Neutrophil (primary cell): ENCODE results near the gene TNFRSF19.

ENCODE experiments used
- H3K27ac ChIP-seq: fragments of 200-600 bp; sonication (generic); 2 replicates; pipeline ENCODE4 v1.5.1; 2016; ENCODE audit warnings: mild to moderate bottlenecking, moderate library complexity
- H3K27me3 ChIP-seq: fragments of 200-600 bp; sonication (generic); 2 replicates; pipeline ENCODE4 v1.6.0; 2016; ENCODE audit warnings: mild to moderate bottlenecking
- H3K36me3 ChIP-seq: fragments of 200-600 bp; sonication (generic); 2 replicates; pipeline ENCODE4 v1.5.1; 2017
- H3K4me1 ChIP-seq, 2 experiments: fragments of 200-600 bp in 1 of 2; sonication (generic) in 1 of 2; 1 replicate in 1 of 2; 2 replicates in 1 of 2; pipeline versions ENCODE4 v1.5.1 to v1.6.1; 2013 to 2016; ENCODE audit warnings: low read depth in 1 of 2, low read length in 1 of 2, mild to moderate bottlenecking in 1 of 2, moderate library complexity in 1 of 2; ENCODE audit not compliant: control insufficient read depth in 1 of 2, insufficient read depth in 1 of 2
- H3K4me3 ChIP-seq, 2 experiments: fragments of 200-600 bp in 1 of 2; sonication (generic) in 1 of 2; 1 replicate in 1 of 2; 2 replicates in 1 of 2; pipeline ENCODE4 v1.5.1; 2013 to 2016; ENCODE audit warnings: low read depth in 1 of 2, low read length in 1 of 2, mild to moderate bottlenecking in 1 of 2, moderate library complexity in 1 of 2
- H3K9me3 ChIP-seq: fragments of 200-600 bp; sonication (generic); 2 replicates; pipeline ENCODE4 v1.5.1; 2016
- CTCF ChIP-seq: fragments of 200-600 bp; sonication (generic); IDR thresholded peaks from 2 replicates; pipeline ENCODE4 v1.5.1; 2016; ENCODE audit warnings: antibody characterized with exemption

The TNFRSF19 gene

DNA sequence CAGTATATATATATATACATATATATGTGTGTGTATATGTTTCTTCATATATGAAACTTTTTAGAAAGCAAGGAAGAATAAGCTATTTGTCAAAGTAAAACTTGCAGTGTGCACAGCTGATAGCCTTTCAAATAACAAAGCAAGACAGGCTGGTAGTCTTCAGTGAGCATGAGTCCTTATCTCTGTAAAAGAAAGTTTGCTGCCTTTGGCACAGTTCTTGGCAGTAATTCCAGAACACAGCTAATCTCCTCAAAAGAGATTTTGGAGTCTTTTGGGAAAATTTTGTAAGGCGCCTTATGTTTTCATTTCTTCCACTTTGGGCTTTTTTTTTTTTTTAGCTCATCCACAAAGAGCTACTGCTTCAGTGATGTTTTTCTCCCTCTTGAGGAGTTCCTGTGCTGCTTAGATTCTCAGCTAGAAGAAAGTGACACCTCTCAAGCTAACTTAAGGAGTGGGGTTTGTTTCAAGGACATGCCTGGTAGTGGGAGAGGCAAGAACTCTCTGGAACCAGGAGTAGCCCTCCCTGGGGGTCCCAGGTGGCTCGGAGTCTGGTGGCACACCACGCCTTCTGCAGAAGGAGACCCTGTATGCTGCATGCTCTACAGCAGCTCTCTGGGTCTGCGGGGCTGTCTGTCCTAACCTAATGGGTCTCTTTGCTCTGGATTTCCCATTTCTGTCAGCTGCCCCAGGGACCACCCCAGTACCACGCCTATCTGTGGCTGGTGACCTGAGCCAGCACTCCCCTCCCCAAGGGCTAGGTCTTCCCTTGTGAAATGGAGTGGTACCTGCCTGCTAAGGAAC is 58.8 kb downstream of the TNFRSF19 start:
- Histone ChIP-seq H3K4me3 (no peak overlapping the region), H3K4me1 (peaks cover 9 to 11% of the 10 kb centered on the region in 2 experiments), H3K9me3 (no peaks in the 10 kb centered on the region), H3K27ac (no peak overlapping the region), H3K36me3 (no peaks in the 10 kb centered on the region), H3K27me3 (no peaks in the 10 kb centered on the region)
- no peak for TF ChIP-seq CTCF

DNA sequence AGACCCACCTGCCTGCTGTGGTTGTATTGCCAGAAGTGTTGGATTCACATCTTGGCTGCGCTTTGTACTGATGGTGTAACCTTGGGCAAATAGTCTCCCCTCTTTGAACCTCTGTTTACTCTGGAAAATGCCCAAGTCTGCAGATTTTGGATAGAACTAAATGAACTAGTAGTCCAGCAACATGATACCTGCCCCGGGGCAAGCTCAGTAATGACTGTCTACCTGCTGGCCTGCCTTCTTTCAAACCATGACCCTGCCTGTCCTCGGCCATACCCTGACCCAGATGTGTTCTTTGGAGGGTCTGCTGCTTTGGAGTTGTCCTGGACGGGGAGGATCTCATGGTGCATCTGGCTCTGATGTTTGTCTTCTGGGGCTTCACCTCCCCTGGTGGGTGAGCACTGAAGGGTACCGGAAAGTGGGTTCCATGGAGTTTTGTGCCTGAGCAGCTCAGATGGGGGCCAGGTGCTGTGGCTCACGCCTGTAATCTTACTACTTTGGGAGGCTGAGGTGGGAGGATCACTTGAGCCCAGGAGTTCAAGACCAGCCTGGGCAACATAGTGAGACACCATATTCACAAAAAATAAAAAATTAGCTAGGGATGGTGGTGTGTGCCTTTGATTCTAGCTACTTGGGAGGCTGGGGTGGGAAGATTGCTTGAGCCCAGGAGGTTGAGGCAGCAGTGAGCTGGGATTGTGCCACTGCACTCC is 59.5 kb downstream of the TNFRSF19 start:
- Histone ChIP-seq H3K4me1 (peaks cover 12 to 13% of the 10 kb centered on the region in 2 experiments), H3K36me3 (no peaks in the 10 kb centered on the region), H3K27me3 (no peaks in the 10 kb centered on the region), H3K27ac (no peak overlapping the region), H3K4me3 (no peak overlapping the region), H3K9me3 (no peaks in the 10 kb centered on the region)
- TF ChIP-seq CTCF = no peak

DNA sequence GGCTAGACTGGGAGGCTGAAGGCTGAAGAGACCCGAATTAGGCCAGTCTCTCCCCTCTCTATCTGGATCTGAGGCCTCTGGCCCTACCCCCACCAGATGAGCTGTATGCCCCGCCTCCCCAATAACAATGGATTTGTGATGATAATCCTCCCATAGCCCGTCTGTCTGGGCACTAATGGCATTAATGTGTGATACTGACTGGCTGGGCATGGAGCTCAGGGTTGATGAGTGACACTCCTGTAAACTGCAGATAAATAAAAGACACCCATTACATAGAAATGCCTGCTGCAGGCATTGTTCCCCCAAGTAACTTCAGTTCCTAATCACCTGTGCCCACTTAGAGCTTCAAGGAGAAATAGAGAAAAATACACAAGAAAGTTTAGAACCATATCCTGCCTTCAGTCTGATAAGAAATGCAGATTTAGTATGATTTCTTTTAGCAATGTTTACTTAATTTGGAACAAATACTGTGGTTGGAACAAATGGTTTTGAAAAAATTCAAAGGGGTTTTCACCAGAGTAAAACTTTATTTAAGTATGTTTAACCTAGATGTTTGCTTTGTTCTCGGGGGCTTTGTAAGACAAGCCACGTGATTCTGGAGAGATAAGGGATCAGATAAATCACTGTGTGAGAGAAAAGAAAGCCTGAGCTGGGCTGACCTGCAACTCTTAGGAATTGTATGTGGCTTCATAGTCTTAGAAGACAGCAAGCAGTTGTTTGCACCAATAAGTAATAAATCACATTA is 60.3 kb downstream of the TNFRSF19 start:
- TF ChIP-seq CTCF = no peak
- Histone ChIP-seq H3K4me3 (no peak overlapping the region), H3K27me3 (no peaks in the 10 kb centered on the region), H3K27ac (no peak overlapping the region), H3K9me3 (no peaks in the 10 kb centered on the region), H3K36me3 (no peaks in the 10 kb centered on the region), H3K4me1 (peaks cover 20 to 21% of the 10 kb centered on the region in 2 experiments)

GRCh38 chr13:23631311-23632047 is 61.3 kb downstream of the TNFRSF19 start:
- H3K27me3 ChIP-seq = no peaks in the 10 kb centered on the region
- H3K36me3 ChIP-seq = no peaks in the 10 kb centered on the region
- no peak overlapping the region for H3K4me3 ChIP-seq
- no peaks in the 10 kb centered on the region for H3K9me3 ChIP-seq
- H3K4me1 ChIP-seq = peaks cover 29 to 31% of the 10 kb centered on the region in 2 experiments
- TF ChIP-seq CTCF = no peak
- no peak overlapping the region for H3K27ac ChIP-seq

DNA sequence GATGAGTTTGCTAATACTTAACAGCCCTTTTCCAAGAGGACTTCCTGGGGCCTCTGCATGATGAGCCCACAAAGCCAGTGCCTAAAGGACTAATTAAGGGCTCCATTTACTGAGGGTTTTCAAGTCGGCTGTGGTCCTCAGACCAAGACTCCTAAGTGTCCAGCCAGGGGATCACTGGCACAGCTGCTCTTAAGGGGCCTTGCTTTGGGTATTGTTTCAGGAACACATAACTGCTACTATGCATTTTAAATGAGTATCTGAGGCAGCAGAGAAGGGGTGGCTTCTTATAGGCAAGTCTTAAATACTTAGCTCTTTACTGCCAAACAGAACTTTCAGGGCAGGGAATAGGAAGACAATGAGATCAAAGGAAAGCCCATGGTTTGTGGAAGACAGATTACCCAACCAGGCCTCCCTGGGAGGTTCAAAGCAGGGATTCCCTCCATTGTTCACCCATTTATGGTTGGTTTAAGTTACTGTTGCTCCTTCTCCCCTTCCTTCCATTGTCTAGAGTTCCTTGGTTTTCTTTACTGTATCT is 61.9 kb downstream of the TNFRSF19 start:
- H3K9me3 ChIP-seq = no peaks in the 10 kb centered on the region

More for the DNA sequence above, 61.9 kb downstream of the TNFRSF19 start:
- Histone ChIP-seq H3K4me1 (peaks cover 36 to 37% of the 10 kb centered on the region in 2 experiments), H3K4me3 (no peak overlapping the region), H3K27me3 (no peaks in the 10 kb centered on the region), H3K36me3 (no peaks in the 10 kb centered on the region), H3K27ac (no peak overlapping the region)
- TF ChIP-seq CTCF = no peak
